Neutrophil (primary cell): ENCODE data around the gene IL17RB.
A peak's percentile ranks its signal among the peaks of the same experiment; 100 is the strongest.

ENCODE experiments used
- H3K27ac ChIP-seq: fragments of 200-600 bp; sonication (generic); 2 replicates; pipeline ENCODE4 v1.5.1; 2016; ENCODE audit warnings: mild to moderate bottlenecking, moderate library complexity
- H3K27me3 ChIP-seq: fragments of 200-600 bp; sonication (generic); 2 replicates; pipeline ENCODE4 v1.6.0; 2016; ENCODE audit warnings: mild to moderate bottlenecking
- H3K36me3 ChIP-seq: fragments of 200-600 bp; sonication (generic); 2 replicates; pipeline ENCODE4 v1.5.1; 2017
- H3K4me1 ChIP-seq, 2 experiments: fragments of 200-600 bp in 1 of 2; sonication (generic) in 1 of 2; 1 replicate in 1 of 2; 2 replicates in 1 of 2; pipeline versions ENCODE4 v1.5.1 to v1.6.1; 2013 to 2016; ENCODE audit warnings: low read depth in 1 of 2, low read length in 1 of 2, mild to moderate bottlenecking in 1 of 2, moderate library complexity in 1 of 2; ENCODE audit not compliant: control insufficient read depth in 1 of 2, insufficient read depth in 1 of 2
- H3K4me3 ChIP-seq, 2 experiments: fragments of 200-600 bp in 1 of 2; sonication (generic) in 1 of 2; 1 replicate in 1 of 2; 2 replicates in 1 of 2; pipeline ENCODE4 v1.5.1; 2013 to 2016; ENCODE audit warnings: low read depth in 1 of 2, low read length in 1 of 2, mild to moderate bottlenecking in 1 of 2, moderate library complexity in 1 of 2
- H3K9me3 ChIP-seq: fragments of 200-600 bp; sonication (generic); 2 replicates; pipeline ENCODE4 v1.5.1; 2016
- CTCF ChIP-seq: fragments of 200-600 bp; sonication (generic); IDR thresholded peaks from 2 replicates; pipeline ENCODE4 v1.5.1; 2016; ENCODE audit warnings: antibody characterized with exemption

IL17RB gene

GRCh38 chr3:53823026-53823955, 23.1 kb upstream of the IL17RB start:
- Histone ChIP-seq H3K9me3 (no peaks in the 10 kb centered on the region), H3K27me3 (no peaks in the 10 kb centered on the region), H3K4me3 (no peak overlapping the region), H3K36me3 (peaks cover 5% of the 10 kb centered on the region), H3K4me1 (peaks cover 2 to 6% of the 10 kb centered on the region in 2 experiments), H3K27ac (no peak overlapping the region)
- TF ChIP-seq CTCF: no peak

GRCh38 chr3:53823956-53824657, 22.3 kb upstream of the IL17RB start:
- peaks cover 3% of the 10 kb centered on the region for H3K36me3 ChIP-seq
- H3K27me3 ChIP-seq: no peaks in the 10 kb centered on the region
- H3K4me3 ChIP-seq: no peak overlapping the region
- H3K4me1 ChIP-seq: peaks cover 10 to 14% of the 10 kb centered on the region in 2 experiments
- TF ChIP-seq CTCF: no peak
- no peak overlapping the region for H3K27ac ChIP-seq
- no peaks in the 10 kb centered on the region for H3K9me3 ChIP-seq

GRCh38 chr3:53824795-53825194, 21.6 kb upstream of the IL17RB start:
- Histone ChIP-seq H3K4me3 (no peak overlapping the region), H3K27me3 (no peaks in the 10 kb centered on the region), H3K27ac (no peak overlapping the region), H3K4me1 (peaks cover 17 to 21% of the 10 kb centered on the region in 2 experiments), H3K9me3 (no peaks in the 10 kb centered on the region), H3K36me3 (no peaks in the 10 kb centered on the region)
- TF ChIP-seq CTCF: no peak

- no peak for TF ChIP-seq CTCF
- Histone ChIP-seq H3K4me3 (no peak overlapping the region), H3K36me3 (no peaks in the 10 kb centered on the region), H3K9me3 (no peaks in the 10 kb centered on the region), H3K4me1 (peaks cover 29 to 33% of the 10 kb centered on the region in 2 experiments), H3K27ac (no peak overlapping the region), H3K27me3 (no peaks in the 10 kb centered on the region)
Measured at GRCh38 chr3:53826048-53826447, 20.3 kb upstream of the IL17RB start.

- Histone ChIP-seq H3K4me1 (peaks cover 55 to 57% of the 10 kb centered on the region in 2 experiments), H3K9me3 (no peaks in the 10 kb centered on the region), H3K4me3 (no peak overlapping the region), H3K27ac (peak overlapping the region; percentile 20), H3K36me3 (no peaks in the 10 kb centered on the region), H3K27me3 (no peaks in the 10 kb centered on the region)
- TF ChIP-seq CTCF: no peak
Measured at GRCh38 chr3:53828581-53828980, 17.8 kb upstream of the IL17RB start.
